IPS-15b (cell line): ENCODE data around the gene EPC2.
"Not testable (repeated sequence)": the region's sequence is repeated elsewhere in the genome, so short reads cannot be mapped to it uniquely, and the experiment has no call there.

Experiments
- H3K27me3 ChIP-seq: one replicate; pipeline ENCODE4 v1.6.1; 2013; ENCODE audit warnings: low read length; ENCODE audit not compliant: control insufficient read depth, insufficient read depth
- H3K36me3 ChIP-seq: one replicate; pipeline ENCODE4 v1.6.1; 2013; ENCODE audit warnings: low read length; ENCODE audit not compliant: control insufficient read depth, insufficient read depth
- H3K4me1 ChIP-seq: one replicate; pipeline ENCODE4 v1.6.1; 2013; ENCODE audit warnings: mild to moderate bottlenecking, low read length; ENCODE audit not compliant: control insufficient read depth, insufficient read depth
- H3K4me3 ChIP-seq: one replicate; pipeline ENCODE4 v1.5.1; 2013; ENCODE audit warnings: low read depth, low read length
- H3K9ac ChIP-seq: one replicate; pipeline ENCODE4 v1.6.1; 2013; ENCODE audit warnings: low read depth, mild to moderate bottlenecking, low read length
- H3K9me3 ChIP-seq: one replicate; pipeline ENCODE4 v1.6.1; 2013; ENCODE audit warnings: mild to moderate bottlenecking, low read length; ENCODE audit not compliant: control insufficient read depth, insufficient read depth

Gene EPC2

DNA sequence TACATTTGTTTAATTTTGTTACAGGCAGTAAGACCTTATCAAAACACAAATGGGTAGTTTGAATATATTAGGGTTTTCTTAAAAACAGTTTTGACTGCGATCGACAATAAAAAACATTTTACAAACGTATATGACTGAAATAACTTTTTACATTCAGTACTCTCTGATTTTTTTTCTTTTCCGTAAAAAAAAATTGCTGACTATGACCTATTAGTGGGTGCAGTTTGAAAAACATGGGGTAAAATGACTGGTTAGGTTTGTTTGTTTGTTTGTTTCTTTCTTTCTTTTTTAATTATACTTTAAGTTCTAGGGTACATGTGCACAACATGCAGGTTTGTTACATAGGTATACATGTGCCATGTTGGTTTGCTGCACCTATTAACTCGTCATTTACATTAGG is 36.9 kb downstream of the EPC2 start:
- Histone ChIP-seq H3K9me3 (no peaks in the 10 kb centered on the region), H3K27me3 (no peaks in the 10 kb centered on the region), H3K9ac (no peak overlapping the region), H3K4me3 (no peak overlapping the region), H3K4me1 (peaks cover 5% of the 10 kb centered on the region), H3K36me3 (no peaks in the 10 kb centered on the region)

- H3K36me3 ChIP-seq, H3K4me3 ChIP-seq, H3K9me3 ChIP-seq, H3K4me1 ChIP-seq, H3K9ac ChIP-seq, H3K27me3 ChIP-seq: not testable (repeated sequence)
Measured at GRCh38 chr2:148681862-148682261, 37.3 kb downstream of the EPC2 start.

DNA sequence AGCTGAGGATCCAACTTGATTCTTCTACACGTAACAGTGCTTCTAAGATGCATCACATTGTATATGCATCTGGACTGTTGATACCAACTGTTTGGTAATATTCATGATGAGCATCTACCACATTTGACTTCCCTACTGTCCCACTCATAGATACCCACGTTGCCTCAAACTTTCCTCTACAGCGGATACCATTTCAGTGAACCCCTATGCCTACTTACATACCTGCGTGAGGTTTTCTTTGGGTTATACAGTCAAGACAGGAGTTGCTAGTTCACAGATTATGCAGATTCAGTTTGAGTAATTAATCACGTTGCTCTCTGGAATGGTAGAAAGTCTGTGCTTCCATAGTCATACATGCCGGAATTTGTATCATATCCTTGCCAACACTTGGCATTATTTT is 40.0 kb downstream of the EPC2 start:
- Histone ChIP-seq H3K27me3 (no peaks in the 10 kb centered on the region), H3K9ac (no peak overlapping the region), H3K4me3 (no peak overlapping the region), H3K4me1 (peaks cover 3% of the 10 kb centered on the region), H3K36me3 (no peaks in the 10 kb centered on the region), H3K9me3 (no peaks in the 10 kb centered on the region)

DNA sequence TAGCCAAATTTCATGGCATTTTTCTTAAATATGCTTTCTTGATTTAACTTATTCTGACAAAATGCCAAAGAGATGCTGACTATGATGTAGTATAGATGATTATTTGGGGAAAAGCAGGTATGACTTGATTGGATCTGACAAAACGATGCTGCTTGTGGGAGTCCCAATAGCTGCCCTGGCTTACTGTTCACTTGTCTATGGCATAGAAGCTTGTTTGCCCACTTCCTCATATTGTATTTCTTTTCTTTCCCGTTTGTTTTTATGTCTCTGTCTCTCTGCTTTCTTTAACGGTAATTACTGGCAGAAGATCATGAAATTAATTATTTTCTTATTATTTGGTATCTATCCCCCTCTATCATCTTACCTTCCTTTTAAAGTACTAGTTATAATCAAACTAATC is 43.0 kb downstream of the EPC2 start:
- no peak overlapping the region for H3K9ac ChIP-seq
- no peak overlapping the region for H3K4me3 ChIP-seq
- no peaks in the 10 kb centered on the region for H3K27me3 ChIP-seq
- no peaks in the 10 kb centered on the region for H3K9me3 ChIP-seq
- no peaks in the 10 kb centered on the region for H3K4me1 ChIP-seq
- H3K36me3 ChIP-seq: no peaks in the 10 kb centered on the region

DNA sequence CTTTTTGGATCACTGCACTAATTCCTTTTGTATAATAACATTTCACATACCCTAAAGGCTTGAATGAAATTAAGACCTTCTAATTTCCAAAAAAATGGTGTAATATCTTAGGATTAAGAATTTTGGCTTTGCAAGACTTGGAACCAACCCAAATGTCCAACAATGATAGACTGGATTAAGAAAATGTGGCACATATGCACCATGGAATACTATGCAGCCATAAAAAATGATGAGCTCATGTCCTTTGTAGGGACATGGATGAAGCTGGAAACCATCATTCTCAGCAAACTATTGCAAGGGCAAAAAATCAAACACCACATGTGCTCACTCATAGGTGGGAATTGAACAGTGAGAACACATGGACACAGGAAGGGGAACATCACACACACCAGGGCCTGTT is 43.5 kb downstream of the EPC2 start:
- H3K27me3 ChIP-seq, H3K4me1 ChIP-seq, H3K36me3 ChIP-seq, H3K4me3 ChIP-seq, H3K9ac ChIP-seq, H3K9me3 ChIP-seq: not testable (repeated sequence)

DNA sequence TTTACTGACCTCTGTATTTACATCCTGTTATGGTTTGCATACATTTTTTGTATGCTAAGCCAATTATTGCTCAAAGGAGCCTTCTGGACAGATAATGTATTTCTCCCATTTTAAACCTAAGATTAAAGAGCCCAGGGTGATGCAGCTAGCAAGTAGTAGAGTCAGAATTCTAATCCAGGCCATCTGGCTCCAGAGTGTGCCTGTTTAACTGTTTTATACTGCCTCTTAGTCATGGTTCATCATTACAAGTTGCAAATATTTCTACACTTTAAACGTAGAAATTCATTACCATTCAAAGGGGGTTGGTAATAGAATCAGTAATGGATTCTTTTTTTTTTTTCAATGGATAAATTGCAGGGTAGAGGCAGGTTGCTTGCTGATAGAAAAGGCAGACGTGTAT is 52.4 kb downstream of the EPC2 start:
- no peaks in the 10 kb centered on the region for H3K4me1 ChIP-seq
- H3K36me3 ChIP-seq: no peaks in the 10 kb centered on the region
- H3K4me3 ChIP-seq: no peak overlapping the region
- H3K27me3 ChIP-seq: no peaks in the 10 kb centered on the region
- H3K9ac ChIP-seq: no peak overlapping the region
- no peaks in the 10 kb centered on the region for H3K9me3 ChIP-seq

DNA sequence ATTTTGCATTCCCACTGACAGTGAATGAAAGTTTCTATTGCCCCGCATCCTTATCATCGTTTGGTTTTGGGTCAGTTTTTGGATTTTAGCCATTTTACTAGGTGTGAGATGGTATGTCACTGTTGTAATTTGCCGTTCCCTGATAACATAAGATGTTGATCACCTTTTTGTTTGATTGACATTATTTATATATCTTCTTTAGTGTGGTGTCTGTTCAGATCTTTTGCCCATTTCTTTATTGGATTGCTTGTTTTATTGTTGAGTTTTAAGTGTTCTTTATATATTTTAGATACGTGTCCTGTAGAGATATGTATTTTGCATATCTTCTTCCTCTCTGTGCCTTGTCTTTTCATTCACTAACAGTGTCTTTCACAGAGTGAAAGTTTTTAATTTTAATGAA is 55.3 kb downstream of the EPC2 start:
- no peak overlapping the region for H3K9ac ChIP-seq
- no peaks in the 10 kb centered on the region for H3K27me3 ChIP-seq
- H3K4me1 ChIP-seq: no peaks in the 10 kb centered on the region
- H3K9me3 ChIP-seq: no peaks in the 10 kb centered on the region
- H3K4me3 ChIP-seq: no peak overlapping the region
- H3K36me3 ChIP-seq: no peaks in the 10 kb centered on the region

DNA sequence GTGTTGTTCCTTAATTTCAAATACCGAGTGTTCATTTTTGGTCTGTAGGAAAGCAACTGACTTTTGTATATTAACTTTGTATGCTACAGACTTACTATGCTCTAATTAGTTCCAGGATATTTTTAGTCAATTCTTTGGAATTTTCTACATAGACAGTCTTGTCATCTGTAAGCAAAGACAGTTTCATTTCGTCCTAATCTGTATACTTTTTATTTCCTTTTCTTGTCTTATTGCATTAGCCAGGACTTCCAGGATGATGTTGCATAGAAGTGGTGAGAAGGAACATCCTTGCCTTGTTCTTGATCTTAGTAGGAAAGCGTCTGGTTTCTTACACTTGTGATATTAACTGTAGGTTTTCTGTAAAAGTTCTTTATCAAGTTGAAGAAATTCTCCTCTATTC is 56.5 kb downstream of the EPC2 start:
- H3K36me3 ChIP-seq: peaks cover 2% of the 10 kb centered on the region
- no peaks in the 10 kb centered on the region for H3K4me1 ChIP-seq
- no peaks in the 10 kb centered on the region for H3K9me3 ChIP-seq
- no peak overlapping the region for H3K4me3 ChIP-seq
- no peak overlapping the region for H3K9ac ChIP-seq
- no peaks in the 10 kb centered on the region for H3K27me3 ChIP-seq

DNA sequence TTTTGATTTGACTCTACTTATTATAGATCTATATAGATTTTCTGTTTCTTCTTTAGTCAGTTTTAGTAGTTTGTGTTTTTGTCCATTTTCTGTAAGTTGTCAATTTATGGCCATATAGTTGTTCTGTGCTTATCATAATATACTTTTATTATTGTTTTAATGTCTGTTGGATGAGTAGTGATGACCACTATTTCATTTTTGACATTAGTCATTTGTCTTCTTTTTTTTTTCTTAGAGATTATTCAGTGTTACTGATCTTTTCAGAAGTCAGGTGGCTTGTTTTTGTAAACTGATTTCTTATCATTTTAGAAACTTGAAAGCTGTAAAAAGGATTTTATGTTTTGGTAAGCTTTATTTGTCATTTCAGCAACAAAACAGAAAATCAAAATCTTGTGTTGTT is 57.3 kb downstream of the EPC2 start:
- no peaks in the 10 kb centered on the region for H3K9me3 ChIP-seq
- H3K4me3 ChIP-seq: no peak overlapping the region
- H3K9ac ChIP-seq: no peak overlapping the region
- peaks cover 2% of the 10 kb centered on the region for H3K36me3 ChIP-seq
- H3K27me3 ChIP-seq: no peaks in the 10 kb centered on the region
- H3K4me1 ChIP-seq: no peaks in the 10 kb centered on the region

GRCh38 chr2:148702475-148702874 is 57.9 kb downstream of the EPC2 start:
- H3K4me1 ChIP-seq: no peaks in the 10 kb centered on the region
- no peaks in the 10 kb centered on the region for H3K27me3 ChIP-seq
- no peak overlapping the region for H3K4me3 ChIP-seq
- H3K36me3 ChIP-seq: peaks cover 2% of the 10 kb centered on the region
- no peaks in the 10 kb centered on the region for H3K9me3 ChIP-seq
- H3K9ac ChIP-seq: no peak overlapping the region

DNA sequence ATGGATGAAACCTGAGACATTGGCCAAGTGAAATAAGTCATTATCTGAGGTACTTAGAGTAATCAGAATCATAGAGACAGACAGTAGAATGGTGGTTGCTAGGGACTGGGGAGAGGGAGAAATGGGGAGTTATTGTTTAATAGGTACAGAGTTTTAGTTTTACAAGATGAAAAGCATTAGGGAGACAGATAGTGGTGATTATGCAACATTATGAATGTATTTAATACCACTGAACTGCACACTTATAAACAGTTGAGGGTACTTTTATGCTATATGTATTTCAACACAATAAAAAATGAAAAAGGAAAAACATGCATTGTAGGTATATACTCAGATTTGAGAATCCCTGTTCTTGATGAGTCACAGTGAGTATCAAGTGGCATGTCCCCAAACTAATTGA is 59.7 kb downstream of the EPC2 start:
- no peak overlapping the region for H3K4me3 ChIP-seq
- no peaks in the 10 kb centered on the region for H3K4me1 ChIP-seq
- no peaks in the 10 kb centered on the region for H3K9me3 ChIP-seq
- peaks cover 2% of the 10 kb centered on the region for H3K36me3 ChIP-seq
- no peak overlapping the region for H3K9ac ChIP-seq
- H3K27me3 ChIP-seq: no peaks in the 10 kb centered on the region

DNA sequence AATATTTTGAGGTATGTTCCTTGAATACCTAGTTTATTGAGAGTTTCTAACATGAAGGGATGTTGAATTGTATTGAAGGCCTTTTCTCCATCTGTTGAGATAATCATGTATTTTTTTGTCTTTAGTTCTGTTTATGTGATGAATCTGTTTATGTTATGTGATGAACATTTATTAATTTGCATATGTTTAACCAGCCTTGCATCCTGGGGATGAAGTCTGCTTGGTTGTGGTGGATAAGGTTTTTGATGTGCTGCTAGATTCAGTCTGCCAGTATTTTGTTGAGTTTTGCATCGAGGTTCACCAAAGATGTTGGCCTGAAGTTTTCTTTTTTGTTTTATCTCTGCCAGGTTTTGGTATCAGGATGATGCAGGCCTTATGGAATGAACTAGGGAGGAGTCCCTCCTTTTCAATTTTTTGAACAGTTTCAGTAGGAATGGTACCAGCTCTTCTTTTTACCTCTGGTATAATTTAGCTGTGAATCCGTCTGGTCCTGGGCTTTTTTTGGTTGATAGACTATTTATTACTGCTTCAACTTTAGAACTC is 71.9 kb downstream of the EPC2 start:
- Histone ChIP-seq H3K9ac (no peak overlapping the region), H3K4me3 (no peak overlapping the region), H3K27me3 (no peaks in the 10 kb centered on the region), H3K9me3 (no peaks in the 10 kb centered on the region), H3K4me1 (no peaks in the 10 kb centered on the region), H3K36me3 (no peaks in the 10 kb centered on the region)

GRCh38 chr2:148718039-148718438 is 73.5 kb downstream of the EPC2 start:
- H3K9ac ChIP-seq: no peak overlapping the region
- H3K4me1 ChIP-seq: peaks cover 8% of the 10 kb centered on the region
- H3K27me3 ChIP-seq: no peaks in the 10 kb centered on the region
- no peaks in the 10 kb centered on the region for H3K9me3 ChIP-seq
- H3K36me3 ChIP-seq: no peaks in the 10 kb centered on the region
- H3K4me3 ChIP-seq: no peak overlapping the region
